HG02938 (cell line): ENCODE results near the gene ZNF827.

Experiments
- ATAC-seq: cut with Tn5 transposase; IDR thresholded peaks from one replicate; pipeline ENCODE4 v1.9.1; 2021; ENCODE audit warnings: mild to moderate bottlenecking, moderate library complexity; ENCODE audit not compliant: unreplicated experiment

Gene ZNF827

DNA sequence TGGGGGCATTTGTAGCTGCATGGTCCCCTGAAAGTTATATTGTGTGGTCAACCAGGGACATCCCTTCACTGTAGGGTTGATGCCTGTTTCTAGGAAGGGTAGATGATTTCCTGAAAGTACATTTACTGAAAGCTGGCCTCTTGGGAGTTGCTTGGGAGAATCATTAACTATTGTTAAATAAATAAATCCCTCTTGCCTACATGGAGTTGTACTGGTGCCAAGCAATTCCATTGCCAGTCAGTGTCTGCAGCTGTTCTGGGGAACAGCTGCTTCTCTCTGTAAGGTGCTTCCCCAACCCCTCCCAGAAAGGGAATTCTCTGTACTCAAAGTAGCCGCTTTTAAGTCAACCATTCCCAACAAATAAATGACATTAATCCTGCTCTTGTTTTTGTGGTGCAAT lies 207.6 kb downstream of the ZNF827 start:
- ATAC-seq, result no peak

DNA sequence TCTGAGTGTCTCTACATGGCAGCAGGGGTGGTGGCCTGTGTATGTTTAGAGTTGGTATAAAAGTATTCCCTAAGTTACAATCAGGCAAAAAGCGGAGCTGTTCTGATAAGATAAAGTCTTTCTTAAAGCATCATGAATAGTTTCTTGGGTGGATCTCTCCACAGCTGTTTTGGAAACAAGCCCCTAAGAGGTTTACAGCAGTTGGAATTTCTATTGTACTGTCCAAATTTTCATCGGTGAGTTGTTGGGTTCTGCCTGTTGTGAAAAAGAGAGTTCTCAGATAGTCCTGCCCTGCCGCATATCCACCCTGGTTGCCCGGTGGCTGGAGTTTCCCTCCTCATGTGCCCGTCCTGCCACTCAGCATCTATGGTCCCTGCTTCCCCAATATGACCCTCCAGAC lies 208.6 kb downstream of the ZNF827 start:
- ATAC-seq, result no peak

DNA sequence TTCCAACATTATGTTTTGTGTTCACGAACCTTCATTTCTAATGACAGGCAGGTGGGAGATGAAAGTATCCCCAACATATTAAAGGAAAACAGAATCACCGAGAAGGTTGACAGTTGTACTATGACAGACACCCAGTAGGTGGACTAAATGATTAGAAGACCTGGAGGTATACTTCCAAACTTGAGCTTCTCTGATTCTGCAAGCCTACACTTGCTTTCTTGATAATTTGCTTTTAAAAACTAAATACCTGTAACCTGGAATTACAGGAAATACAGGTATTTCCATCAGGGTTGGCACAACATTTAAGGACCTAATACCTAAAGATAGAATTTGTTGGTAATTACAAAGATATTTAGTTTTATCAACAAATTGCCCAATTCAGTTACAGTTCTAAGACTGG lies 215.3 kb downstream of the ZNF827 start:
- ATAC-seq, result no peak

DNA sequence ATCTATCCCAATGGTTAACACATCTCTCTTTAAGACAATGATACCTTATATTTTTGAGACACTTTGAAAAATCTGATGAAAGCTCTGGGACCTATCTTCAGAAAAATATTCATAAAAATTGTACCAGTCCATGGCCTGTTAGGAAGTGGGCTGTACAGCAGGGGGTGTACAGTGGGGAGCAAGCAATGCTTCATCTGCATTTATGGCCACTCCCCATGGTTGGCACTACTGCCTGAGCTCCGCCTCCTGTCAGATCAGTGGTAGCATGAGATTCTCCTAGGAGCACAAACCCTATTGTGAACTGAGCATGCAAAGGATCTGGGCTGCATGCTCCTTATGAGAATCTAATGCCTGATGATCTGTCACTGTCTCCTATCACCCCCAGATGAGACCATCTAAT lies 216.1 kb downstream of the ZNF827 start:
- no peak for ATAC-seq

DNA sequence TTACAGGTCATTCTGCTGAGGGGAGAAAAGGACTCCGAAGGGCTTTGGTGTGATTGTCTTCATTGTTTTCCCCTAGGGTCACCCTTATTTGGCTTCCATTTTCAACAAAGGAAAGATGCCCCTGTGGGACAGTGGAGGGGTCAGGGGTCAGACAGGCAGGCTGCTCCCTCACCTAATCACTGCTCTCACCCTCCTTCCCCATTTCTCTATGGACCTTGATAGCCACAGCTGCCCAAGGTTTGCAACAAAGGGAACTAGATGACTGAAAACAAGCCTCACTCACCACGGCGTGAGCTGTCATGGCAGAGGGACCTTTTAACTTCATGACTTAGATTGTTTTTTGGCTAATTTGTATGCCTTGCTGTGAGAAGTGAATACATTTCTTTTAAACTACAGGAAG lies 218.0 kb downstream of the ZNF827 start:
- no peak for ATAC-seq

DNA sequence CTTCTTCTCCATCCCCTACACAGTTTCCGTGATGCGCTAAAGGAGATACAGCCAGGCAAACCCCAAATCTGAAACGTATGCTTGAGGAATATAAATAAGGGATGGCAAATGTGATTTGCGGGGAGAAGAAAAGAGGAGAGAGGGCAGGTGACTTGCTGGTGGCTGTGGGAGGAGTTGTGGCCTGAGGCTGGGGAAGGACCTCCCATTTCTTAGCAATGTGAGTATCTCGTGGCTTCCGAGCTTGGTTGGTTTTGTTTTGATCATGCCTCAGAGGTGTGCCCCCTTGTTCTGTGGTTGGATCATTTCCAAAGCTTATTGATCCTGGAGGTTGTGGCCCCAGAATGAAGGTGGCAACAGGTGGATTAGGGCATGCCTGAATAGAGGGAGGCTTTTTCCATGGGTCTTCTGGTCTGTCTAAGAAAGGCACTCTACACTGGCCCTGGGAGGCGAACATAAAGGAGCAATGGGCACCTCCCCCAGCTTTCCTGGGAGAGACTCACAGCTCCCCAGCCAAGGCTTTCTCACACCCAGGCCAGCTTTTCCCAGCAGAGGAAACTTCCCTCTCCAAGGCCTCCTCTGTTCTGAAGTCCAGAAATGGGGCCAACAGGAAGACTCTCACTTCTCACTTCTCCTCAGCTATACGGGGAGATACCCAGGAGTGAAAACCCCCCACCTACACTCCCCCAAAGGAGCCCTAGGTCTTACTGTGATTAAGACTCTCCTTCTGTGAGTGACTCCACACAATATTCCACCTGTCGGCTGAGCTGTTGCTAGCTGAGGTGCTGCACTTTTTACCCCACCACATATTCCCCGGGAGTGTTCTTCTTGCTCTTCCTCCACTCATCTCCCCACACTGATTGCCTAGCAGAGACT lies 218.6 kb downstream of the ZNF827 start:
- ATAC-seq, result peak; percentile 56

- ATAC-seq, result no peak
Measured at GRCh38 chr4:145716661-145717200, 221.9 kb downstream of the ZNF827 start.

- no peak for ATAC-seq
Measured at GRCh38 chr4:145716200-145716599, 222.4 kb downstream of the ZNF827 start.

GRCh38 chr4:145709843-145710242 lies 228.8 kb downstream of the ZNF827 start:
- ATAC-seq, result peak; percentile 74

- no peak for ATAC-seq
Measured at GRCh38 chr4:145709336-145709735, 229.3 kb downstream of the ZNF827 start.
